ENCODE measurements around the gene RAB11FIP4. TPM values are rescaled to one million over a fixed set of nuclear protein-coding genes. Genes with fewer than 3 reads are reported as not detected.

RAB11FIP4 gene
- total and polyA plus RNA-seq, 2 experiments from 2014 or later: 8.8 to 23.4 TPM

DNA sequence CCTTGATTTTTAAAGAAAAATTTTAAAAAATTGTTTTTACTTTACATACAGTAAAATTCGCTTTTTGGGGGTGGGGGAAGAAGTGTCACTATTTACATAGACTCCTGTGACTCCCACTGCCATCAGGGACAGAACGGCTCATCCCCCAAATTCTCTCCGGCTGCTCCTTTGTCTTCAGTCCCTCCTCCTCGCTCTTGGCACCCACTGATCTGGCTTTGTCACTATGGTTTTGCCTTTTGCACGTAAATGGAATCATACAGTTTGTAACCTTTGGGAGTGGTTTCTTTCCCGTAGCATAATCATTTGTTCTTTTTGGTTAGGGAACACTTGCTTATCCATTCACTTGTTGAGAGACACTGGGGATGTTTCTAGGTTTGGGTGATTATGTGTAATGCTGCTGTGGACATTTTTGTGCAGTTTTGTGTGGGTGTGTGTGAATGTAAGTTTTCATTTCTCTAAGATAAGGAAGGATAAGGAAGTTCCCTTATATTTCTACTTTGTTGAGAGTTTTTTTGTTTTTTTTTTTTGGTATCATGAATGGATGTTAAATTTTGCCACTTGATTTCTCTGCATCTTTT, 27.4 kb downstream of the RAB11FIP4 start:
- Histone ChIP-seq H3K4me1 (ENCODE audit: low read depth) (peaks cover 5% of the 10 kb centered on the region), H3K9me3 (ENCODE audit: low read depth) (no peaks in the 10 kb centered on the region), H3K27ac (no peak overlapping the region), H3K27me3 (no peaks in the 10 kb centered on the region), H3K36me3 (no peaks in the 10 kb centered on the region), H3K4me3 (no peak overlapping the region)
- DNase-seq (ENCODE audit: low read depth in 1 of 2, low spot score in 1 of 2): no peak
- TF ChIP-seq, protein P1, sequence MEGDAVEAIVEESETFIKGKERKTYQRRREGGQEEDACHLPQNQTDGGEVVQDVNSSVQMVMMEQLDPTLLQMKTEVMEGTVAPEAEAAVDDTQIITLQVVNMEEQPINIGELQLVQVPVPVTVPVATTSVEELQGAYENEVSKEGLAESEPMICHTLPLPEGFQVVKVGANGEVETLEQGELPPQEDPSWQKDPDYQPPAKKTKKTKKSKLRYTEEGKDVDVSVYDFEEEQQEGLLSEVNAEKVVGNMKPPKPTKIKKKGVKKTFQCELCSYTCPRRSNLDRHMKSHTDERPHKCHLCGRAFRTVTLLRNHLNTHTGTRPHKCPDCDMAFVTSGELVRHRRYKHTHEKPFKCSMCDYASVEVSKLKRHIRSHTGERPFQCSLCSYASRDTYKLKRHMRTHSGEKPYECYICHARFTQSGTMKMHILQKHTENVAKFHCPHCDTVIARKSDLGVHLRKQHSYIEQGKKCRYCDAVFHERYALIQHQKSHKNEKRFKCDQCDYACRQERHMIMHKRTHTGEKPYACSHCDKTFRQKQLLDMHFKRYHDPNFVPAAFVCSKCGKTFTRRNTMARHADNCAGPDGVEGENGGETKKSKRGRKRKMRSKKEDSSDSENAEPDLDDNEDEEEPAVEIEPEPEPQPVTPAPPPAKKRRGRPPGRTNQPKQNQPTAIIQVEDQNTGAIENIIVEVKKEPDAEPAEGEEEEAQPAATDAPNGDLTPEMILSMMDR (IDR thresholded peaks at IDR 0.05; ENCODE audit: low read depth, low read length): no peak

DNA sequence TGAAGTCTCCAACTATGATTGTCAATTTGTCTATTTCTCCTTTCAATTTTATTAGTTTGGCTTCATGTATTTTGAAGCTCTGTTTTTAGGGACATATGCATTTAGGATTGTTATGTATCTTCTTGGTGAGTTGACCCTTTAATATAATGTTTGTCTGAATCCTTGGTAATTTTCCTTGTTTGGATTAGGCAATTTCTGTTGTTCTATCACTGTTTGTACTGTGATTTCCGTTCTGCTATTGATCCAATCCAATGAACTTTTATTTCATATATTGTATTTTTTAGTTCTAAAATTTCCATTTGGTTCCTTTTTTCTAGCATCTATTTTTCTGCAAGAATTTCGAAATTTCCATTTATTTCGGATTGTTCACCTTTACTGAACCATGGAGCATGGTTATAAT, 31.0 kb downstream of the RAB11FIP4 start:
- Histone ChIP-seq H3K27ac (no peak overlapping the region), H3K4me1 (ENCODE audit: low read depth) (peaks cover 9% of the 10 kb centered on the region), H3K9me3 (ENCODE audit: low read depth) (no peaks in the 10 kb centered on the region), H3K27me3 (no peaks in the 10 kb centered on the region), H3K4me3 (no peak overlapping the region), H3K36me3 (no peaks in the 10 kb centered on the region)
- TF ChIP-seq, protein P1 (IDR thresholded peaks at IDR 0.05; ENCODE audit: low read depth, low read length): no peak
- DNase-seq (ENCODE audit: low read depth in 1 of 2, low spot score in 1 of 2): no peak

DNA sequence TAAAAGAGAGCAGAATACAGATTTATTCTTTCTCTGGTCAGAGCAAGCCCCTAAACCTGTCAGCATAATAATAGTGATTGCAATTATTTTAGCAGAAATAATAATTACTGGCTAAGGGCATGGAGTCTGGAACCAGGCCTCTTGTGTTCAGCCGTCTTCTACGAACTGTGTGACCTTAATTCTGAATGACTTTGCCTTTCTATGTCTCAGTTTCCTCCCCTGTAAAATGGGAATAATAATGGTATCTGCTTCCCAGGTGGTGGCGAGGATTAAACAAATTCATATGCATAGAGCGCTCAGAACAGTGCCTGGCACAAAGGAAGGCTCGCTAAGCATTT, 33.4 kb downstream of the RAB11FIP4 start:
- Histone ChIP-seq H3K4me1 (ENCODE audit: low read depth) (peaks cover 9% of the 10 kb centered on the region), H3K9me3 (ENCODE audit: low read depth) (no peaks in the 10 kb centered on the region), H3K27ac (peak overlapping the region; percentile 46), H3K4me3 (no peak overlapping the region), H3K36me3 (no peaks in the 10 kb centered on the region), H3K27me3 (no peaks in the 10 kb centered on the region)
- TF ChIP-seq, protein P1 (IDR thresholded peaks at IDR 0.05; ENCODE audit: low read depth, low read length): no peak
- DNase-seq (ENCODE audit: low read depth in 1 of 2, low spot score in 1 of 2): no peak

DNA sequence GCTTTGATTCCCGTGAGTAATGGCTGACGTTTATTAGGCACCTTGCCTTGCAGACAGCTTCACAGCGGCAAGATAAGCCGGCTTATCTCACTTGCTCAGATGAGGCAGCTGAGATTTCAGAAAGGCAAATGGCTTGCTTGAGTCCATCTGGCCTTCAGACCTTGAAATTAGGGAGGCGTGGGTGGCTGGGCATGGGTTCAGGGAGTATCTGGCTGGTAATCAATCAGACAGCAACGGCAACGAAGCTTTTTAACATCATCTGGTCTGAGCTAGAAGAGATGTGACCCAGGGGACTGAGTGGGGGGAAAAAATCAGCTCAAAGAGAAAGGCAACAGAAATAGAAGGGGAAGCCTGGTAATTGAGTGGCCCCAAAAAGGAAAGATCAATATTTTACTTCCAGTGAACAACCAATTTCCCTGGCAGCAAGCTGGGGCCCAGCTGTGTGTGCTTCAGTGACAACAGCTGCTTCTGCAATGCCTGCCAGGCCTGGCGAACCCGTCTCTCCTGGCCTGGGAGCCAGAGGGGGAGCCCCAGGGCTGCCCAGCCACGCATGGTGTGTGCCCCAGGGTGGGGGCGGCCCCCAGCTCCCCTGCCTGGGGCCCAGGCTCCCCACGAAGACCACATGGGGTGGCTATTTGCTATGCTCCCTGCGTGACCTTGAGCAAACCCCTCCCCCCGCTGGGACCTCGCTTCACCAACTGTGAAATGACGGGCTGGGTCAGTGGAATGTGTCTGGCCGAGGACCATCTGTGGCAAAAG, 34.0 kb downstream of the RAB11FIP4 start:
- Histone ChIP-seq H3K27ac (peak overlapping the region; percentile 46), H3K4me1 (ENCODE audit: low read depth) (peaks cover 9% of the 10 kb centered on the region), H3K27me3 (no peaks in the 10 kb centered on the region), H3K9me3 (ENCODE audit: low read depth) (no peaks in the 10 kb centered on the region), H3K4me3 (no peak overlapping the region), H3K36me3 (no peaks in the 10 kb centered on the region)
- DNase-seq (ENCODE audit: low read depth in 1 of 2, low spot score in 1 of 2): peak in 1 of 2 donors; percentile 33
- TF ChIP-seq, protein P1 (IDR thresholded peaks at IDR 0.05; ENCODE audit: low read depth, low read length): no peak

DNA sequence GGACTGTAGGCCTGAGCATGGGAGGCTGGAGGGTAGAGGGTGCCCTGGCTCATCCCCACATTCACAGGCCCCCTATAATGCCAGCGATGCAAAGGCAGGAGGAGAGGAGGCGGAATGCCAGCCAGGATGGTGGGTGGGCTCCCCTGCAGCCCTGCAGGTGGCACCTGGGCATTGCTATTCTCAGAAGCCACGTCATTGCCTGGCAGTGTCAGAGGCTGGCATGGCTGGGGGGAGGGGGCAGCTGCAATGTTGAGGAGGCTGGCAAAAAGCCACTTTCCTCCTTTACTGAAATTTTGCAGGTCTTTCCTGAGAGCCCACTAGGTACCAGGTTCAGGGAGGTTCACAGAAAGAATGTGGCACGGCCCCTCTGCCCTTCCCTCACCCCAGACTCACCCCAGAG, 36.2 kb downstream of the RAB11FIP4 start:
- no peaks in the 10 kb centered on the region for H3K9me3 ChIP-seq (ENCODE audit: low read depth)
- no peaks in the 10 kb centered on the region for H3K27me3 ChIP-seq
- TF ChIP-seq, protein P1 (IDR thresholded peaks at IDR 0.05; ENCODE audit: low read depth, low read length): no peak
- H3K4me3 ChIP-seq: no peak overlapping the region
- no peaks in the 10 kb centered on the region for H3K36me3 ChIP-seq
- H3K4me1 ChIP-seq (ENCODE audit: low read depth): peaks cover 9% of the 10 kb centered on the region
- DNase-seq (ENCODE audit: low read depth in 1 of 2, low spot score in 1 of 2): no peak
- no peak overlapping the region for H3K27ac ChIP-seq

All from cardiac muscle cell (in vitro differentiated cells and primary cell).